Cardiac fibroblast (primary cell): ENCODE data around the gene CHN1.
A peak's percentile ranks its signal among the peaks of the same experiment; 100 is the strongest.

Experiments
- DNase-seq, 2 donors: peaks; one replicate each; pipeline versions ENCODE4 v3.0.0 to v3.0.0-alpha.2; 2010; ENCODE audit warnings: low read depth in 2 of 2
- H3K4me3 ChIP-seq, 2 donors: replicated peaks in 1 of 2; 1 replicate in 1 of 2; 2 replicates in 1 of 2; pipeline ENCODE4 v1.5.1; 2011; ENCODE audit warnings: low read depth in 2 of 2, low read length in 2 of 2, mild to moderate bottlenecking in 2 of 2, moderate library complexity in 1 of 2
- CTCF ChIP-seq: IDR thresholded peaks from one replicate; pipeline ENCODE4 v1.5.1; 2011; ENCODE audit warnings: low read depth, mild to moderate bottlenecking, low read length, inconsistent platforms

Gene CHN1

GRCh38 chr2:174827371-174828369, 177.5 kb downstream of the CHN1 start:
- no peak for TF ChIP-seq CTCF
- DNase-seq = peak in 1 of 2 donors; percentile 40
- H3K4me3 ChIP-seq = no peak overlapping the region

- no peak for DNase-seq
- TF ChIP-seq CTCF = no peak
- no peak overlapping the region for H3K4me3 ChIP-seq
Measured at GRCh38 chr2:174826051-174826450, 179.1 kb downstream of the CHN1 start.

- H3K4me3 ChIP-seq = no peak overlapping the region
- DNase-seq = no peak
- no peak for TF ChIP-seq CTCF
Measured at GRCh38 chr2:174824068-174824467, 181.1 kb downstream of the CHN1 start.

GRCh38 chr2:174821628-174822027, 183.6 kb downstream of the CHN1 start:
- no peak for TF ChIP-seq CTCF
- no peak for DNase-seq
- no peak overlapping the region for H3K4me3 ChIP-seq

- no peak for DNase-seq
- H3K4me3 ChIP-seq = no peak overlapping the region
- TF ChIP-seq CTCF = no peak
Measured at GRCh38 chr2:174820361-174820760, 184.8 kb downstream of the CHN1 start.

- TF ChIP-seq CTCF = no peak
- no peak overlapping the region for H3K4me3 ChIP-seq
- DNase-seq = no peak
Measured at GRCh38 chr2:174815526-174815925, 189.7 kb downstream of the CHN1 start.
